ENCODE data around the gene SPOCK3.

Gene SPOCK3

DNA sequence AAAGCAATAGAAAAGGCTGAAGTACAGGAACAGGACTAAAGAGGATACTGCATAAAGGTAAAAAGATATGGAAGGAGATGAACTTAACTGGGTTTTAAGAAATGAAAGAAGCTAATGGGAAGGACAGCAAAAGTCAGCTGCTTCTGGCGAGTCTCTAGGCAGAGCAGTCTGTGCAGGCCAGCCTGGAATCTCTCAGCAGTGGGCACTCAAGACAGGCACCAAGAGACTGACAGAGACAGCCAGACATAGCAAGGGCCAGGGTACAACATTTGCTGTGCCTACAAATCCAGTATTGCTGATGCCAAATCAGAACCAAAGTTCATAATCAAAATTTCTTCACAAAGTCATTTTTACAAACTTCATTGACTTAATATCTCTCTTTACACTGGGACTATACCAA, 62.4 kb downstream of the SPOCK3 start:
- DNase-seq, result no peak

DNA sequence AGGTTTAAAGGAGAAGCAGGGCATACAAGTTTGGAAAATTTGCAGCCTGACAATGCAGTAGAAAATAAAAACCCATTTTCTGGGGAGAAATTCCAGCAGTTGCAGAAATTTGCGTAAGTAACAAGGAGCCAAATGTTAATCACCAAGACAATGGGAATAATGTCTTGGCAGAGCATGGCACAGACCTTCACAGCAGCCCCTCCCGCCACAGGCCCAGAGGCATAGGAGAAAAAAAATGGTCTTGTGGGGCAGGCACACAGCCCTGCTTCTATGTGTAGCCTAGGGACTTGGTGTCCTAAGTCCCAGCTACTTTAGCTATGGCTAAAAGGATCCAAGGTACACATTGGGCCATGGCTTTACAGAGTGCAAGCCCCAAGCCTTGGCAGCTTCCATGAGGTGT, 65.7 kb downstream of the SPOCK3 start:
- no peak for DNase-seq

DNA sequence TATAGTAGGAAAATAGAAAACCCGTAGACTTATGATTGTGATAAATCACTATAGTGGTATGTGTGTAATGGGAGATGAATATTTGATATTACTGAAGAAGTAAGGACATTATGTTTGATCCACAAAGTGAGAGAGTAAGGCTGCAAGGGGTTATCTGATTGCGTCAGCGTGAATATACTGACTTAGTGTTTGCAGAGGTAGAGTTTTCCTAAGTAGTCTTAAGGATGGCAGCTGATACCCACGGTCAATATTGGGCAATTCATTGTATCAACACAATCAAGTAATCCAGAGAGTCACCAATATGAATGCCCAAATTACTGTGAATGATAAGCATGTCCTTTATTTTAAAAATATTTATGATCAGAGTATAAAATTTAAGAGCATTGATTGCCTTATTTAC, 83.7 kb downstream of the SPOCK3 start:
- DNase-seq, result no peak

- DNase-seq, result no peak
Measured at GRCh38 chr4:167144605-167145004, 89.7 kb downstream of the SPOCK3 start.

DNA sequence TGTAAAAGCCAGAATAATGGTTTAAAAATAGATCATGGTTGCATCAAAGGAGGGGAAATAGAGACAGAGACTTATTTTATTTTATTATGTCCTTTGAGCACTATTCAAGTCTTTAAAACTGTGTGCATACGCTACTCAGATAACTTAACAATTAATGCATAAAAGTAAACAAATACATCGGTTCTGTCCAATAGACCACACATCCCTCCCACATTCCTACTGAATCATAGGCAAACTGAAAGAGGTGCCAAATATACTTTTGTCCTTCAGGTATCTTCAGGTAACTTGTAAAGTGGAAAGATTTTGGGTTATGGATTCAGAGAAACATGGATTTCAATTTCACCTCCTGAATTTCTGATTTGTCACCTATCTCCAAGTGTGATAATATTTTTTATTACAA, 91.3 kb downstream of the SPOCK3 start:
- DNase-seq, result no peak

GRCh38 chr4:167136270-167136669, 98.0 kb downstream of the SPOCK3 start:
- no peak for DNase-seq

DNA sequence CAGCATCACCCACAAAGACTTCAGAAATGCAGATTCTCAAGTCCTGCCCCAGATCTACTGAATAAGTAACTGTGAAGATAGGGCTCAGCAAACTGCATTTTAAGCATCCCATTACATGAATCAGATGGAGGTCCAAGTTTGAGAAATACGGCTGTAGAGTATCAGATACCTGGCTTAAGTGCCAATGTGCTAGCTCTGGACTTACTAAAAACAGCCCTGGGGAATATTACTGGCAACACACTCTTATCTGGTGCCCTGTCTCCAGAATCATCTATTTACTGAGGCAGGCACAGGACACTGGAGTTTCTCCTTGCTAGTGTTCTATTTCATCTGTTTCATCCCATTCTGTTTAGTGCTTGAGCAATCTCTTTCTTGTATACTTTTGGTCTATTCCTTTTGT, 105.1 kb downstream of the SPOCK3 start:
- no peak for DNase-seq

DNA sequence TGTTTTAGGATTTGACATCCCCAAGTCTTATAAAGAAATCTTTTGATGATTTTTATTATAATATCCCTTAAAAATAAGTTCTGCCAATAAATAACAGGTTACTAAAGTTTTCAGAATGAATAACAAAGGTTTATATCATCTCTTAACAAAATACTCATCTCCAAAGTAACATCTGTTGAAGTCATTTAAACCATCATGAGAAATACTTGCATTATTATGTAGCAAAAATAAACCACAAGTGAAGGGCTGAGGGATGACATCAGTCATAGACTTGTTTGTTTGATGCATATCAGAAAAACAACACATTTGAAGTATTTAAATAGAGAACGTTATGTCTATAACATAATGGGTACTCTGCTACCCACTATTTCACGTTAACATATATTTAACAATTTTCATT, 114.9 kb downstream of the SPOCK3 start:
- DNase-seq, result no peak

- no peak for DNase-seq
Measured at GRCh38 chr4:167117273-167117672, 117.0 kb downstream of the SPOCK3 start.

DNA sequence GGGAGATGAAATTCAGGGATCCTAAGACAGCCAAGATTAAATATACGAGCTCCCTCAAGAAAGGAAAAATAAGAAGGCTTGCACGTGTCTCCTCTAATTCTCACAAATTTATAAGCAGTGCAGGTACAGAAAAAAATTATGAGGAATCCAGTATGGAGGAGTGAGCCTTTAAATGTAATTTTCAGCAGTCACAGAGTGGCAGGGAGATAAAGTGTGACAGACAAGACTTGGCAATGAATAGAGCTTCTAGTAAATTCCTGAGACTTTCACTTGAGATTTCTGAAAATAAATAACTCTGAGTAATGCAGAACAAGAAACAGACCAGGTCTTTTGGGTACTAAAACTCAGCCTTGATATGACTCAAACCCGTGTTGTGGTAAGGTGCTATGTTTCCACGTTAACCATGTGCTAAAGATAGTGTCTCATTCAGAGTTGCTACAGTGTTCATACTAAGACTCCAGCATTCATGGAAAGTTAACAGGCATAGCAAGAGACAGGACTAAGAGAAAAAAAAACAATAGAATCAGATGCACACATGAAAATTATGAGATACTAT, 119.8 kb downstream of the SPOCK3 start:
- DNase-seq, result no peak

DNA sequence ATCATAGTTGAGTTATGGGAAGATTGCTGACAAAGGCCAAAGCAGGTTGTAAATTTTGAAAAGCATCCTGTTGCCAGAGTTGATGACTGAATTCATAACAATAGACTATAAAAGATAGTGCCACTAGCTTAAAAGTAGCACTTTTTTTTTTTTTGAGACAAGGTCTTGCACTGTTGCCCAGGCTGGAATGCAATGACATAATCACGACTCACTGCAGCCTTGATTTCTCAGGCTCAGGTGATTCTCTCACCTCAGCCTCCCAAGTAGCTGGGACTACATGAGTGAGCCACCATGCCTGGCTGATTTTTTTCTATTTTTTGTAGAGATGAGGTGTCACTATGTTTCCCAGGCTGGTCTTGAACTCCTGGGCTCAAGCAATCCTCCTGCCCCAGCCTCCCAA, 122.7 kb downstream of the SPOCK3 start:
- DNase-seq, result no peak

DNA sequence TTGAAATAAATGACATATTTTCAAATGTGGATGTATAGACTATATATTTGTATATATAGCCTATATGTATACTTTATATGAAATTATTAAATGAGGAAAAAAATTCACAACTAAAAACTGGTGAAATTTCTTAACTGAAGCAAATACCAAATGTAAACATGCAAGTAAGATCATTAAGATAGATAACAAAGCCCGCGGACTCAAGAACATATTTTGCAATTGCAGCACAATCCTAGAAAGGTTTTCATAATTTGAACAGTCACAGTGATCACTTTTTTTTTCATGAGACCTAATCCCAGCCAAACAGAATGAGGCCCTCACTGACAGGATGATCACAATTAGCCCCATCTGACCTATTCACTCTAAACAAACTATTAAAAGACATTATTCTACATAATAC, 123.2 kb downstream of the SPOCK3 start:
- DNase-seq, result no peak

GRCh38 chr4:167109859-167110258, 124.4 kb downstream of the SPOCK3 start:
- DNase-seq, result no peak

- no peak for DNase-seq
Measured at GRCh38 chr4:167105857-167106256, 128.4 kb downstream of the SPOCK3 start.

DNA sequence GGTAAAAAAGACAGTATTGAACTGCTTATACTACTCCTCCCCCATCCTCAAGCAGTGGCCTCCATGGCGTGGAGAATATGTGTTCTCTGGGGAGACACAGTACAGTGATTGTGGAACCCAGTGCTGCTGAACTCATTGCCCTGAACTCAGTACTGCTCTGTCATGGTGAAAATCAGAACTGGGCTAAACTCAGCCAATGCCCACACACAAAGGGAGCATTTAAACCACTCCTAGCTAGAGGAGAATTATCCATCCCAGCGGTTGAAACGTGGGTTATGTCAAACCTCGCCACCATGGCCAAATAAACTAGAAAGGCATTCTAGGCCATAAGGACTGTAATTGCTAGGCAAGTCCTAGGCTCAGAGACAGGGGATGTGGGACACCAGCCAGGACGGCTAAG, 131.8 kb downstream of the SPOCK3 start:
- no peak for DNase-seq

- no peak for DNase-seq
Measured at GRCh38 chr4:167101035-167101434, 133.3 kb downstream of the SPOCK3 start.

GRCh38 chr4:167100120-167100519, 134.2 kb downstream of the SPOCK3 start:
- no peak for DNase-seq

DNA sequence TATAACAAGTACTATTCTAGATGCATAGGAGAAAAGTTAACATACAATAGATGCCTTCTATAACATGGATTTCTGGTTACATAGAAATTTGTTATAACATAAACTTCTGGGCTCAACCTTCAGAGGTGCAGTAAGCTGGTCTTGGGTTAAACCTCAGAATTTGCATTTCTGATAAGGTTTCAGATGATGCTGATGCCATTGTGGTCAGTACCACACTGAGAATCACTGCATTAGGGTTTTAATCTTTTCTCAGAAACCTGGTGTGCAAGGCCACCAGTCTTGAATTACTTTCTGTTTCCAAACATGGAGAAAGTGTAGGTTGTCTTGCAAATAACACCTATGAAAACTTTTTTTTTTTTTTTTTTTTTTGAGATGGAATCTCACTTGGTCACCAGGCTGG, 146.2 kb downstream of the SPOCK3 start:
- no peak for DNase-seq

DNA sequence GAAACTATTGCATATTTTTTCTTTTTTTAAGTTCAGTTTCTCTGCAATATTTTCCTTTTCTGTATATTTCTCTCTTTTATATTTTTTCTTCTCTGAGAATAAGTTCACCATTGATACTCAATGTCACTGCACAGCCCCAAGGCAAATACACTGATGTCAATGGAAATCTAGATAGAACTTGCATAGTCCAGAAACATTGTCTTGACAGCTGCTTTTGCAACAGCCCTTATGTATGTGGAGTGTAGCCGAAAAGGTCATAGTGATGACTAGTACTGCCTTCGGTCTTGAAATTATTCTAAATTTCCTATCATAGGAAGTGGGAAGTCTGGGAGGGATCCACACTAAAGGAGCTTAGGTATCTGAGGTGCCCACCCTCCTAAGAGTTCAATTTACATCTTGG, 150.0 kb downstream of the SPOCK3 start:
- DNase-seq, result no peak

GRCh38 chr4:167079762-167080161, 154.5 kb downstream of the SPOCK3 start:
- DNase-seq, result peak; percentile 64

DNA sequence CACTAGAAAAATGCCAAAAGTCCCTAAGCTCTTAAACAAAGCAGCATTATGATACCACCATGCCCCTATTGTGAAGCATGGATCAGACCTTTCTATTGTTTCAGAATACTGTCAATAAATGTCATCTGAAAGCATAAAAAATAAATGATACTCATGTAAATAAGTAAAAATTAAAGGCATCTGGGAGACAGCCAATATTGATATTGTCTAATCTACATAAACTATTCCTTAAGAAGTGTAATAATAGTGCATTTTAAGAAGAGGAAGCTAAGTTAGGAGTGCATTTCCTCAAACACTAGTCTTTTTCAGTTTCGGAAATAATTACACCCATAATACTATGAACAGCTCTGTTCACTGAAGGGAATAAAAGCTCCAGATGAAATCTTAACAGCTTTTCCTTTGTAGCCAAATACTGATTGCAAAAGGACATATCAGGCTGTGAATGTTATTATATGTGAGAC, 181.6 kb downstream of the SPOCK3 start:
- DNase-seq, result no peak

GRCh38 chr4:167049257-167049656, 185.0 kb downstream of the SPOCK3 start:
- DNase-seq, result no peak

GRCh38 chr4:167041524-167041923, 192.8 kb downstream of the SPOCK3 start:
- DNase-seq, result no peak

DNA sequence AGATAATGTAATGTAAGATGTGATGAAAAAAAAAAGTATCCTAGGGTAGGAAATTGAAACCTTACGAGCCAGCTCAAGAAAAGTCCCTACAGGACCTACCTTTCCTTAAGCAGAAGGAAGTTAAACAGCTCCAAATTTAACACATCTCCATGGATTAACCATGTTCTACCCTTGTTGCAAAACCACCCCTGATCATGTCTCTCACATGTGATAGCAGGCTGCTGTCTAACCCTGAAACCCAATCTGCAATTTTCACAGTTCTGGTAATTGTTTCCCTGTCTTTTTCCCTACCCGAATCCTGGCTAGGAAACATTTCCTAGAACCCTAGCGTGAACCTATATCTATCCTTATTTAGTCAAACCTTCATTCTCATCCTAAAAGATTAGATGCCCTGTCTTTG, 198.9 kb downstream of the SPOCK3 start:
- DNase-seq, result no peak

GRCh38 chr4:167034983-167035382, 199.3 kb downstream of the SPOCK3 start:
- no peak for DNase-seq

DNA sequence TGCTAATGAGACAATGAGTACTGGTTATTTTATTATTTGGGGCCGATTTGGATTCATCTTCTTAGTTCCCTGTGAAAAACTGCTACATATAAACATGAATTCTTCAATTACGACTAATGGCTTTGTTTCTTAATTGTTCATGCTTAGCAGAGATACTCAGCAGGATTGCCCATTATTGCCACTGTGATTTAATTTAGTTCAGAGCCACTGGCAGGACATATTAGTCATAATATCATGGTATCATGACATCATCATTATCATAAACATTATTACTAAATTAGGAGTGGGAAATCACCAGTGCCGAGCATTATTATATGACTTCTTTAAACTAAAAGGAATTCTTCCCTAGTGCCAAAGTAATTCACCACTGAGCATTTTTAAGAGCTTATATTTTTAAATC, 201.4 kb downstream of the SPOCK3 start:
- DNase-seq, result no peak
